Neural crest cell (in vitro differentiated cells): ENCODE results near the gene DNAL4. TPM values are rescaled to one million over a fixed set of nuclear protein-coding genes. Genes with fewer than 3 reads are reported as not detected.
A peak's percentile ranks its signal among the peaks of the same experiment; 100 is the strongest.
"Not testable (repeated sequence)": the region's sequence is repeated elsewhere in the genome, so short reads cannot be mapped to it uniquely, and the experiment has no call there.

Source experiments
- DNase-seq: peaks from one replicate; pipeline ENCODE4 v3.0.0; 2021; ENCODE audit warnings: low read depth, mixed read lengths, low spot score
- H3K27ac Mint-ChIP-seq: one replicate; pipeline ENCODE4 v1.8.0; 2021; ENCODE audit warnings: mild to moderate bottlenecking, mixed read lengths; ENCODE audit not compliant: unreplicated experiment
- H3K27me3 Mint-ChIP-seq: 2 replicates; pipeline ENCODE4 v1.8.0; 2021; ENCODE audit warnings: low read depth, mild to moderate bottlenecking, mixed read lengths
- H3K36me3 Mint-ChIP-seq: 2 replicates; pipeline ENCODE4 v1.8.0; 2021; ENCODE audit warnings: low read depth, mild to moderate bottlenecking, mixed read lengths
- H3K4me1 Mint-ChIP-seq: 2 replicates; pipeline ENCODE4 v1.8.0; 2021; ENCODE audit warnings: mixed read lengths
- H3K4me3 Mint-ChIP-seq: one replicate; pipeline ENCODE4 v1.8.0; 2021; ENCODE audit warnings: mild to moderate bottlenecking, mixed read lengths
- H3K9me3 Mint-ChIP-seq: 2 replicates; pipeline ENCODE4 v1.8.0; 2021; ENCODE audit warnings: mixed read lengths
- CTCF ChIP-seq: fragments of 200-600 bp; sonication (generic); conservative IDR thresholded peaks from 2 replicates; pipeline ENCODE4 v1.5.0; 2021; ENCODE audit warnings: antibody characterized with exemption, mild to moderate bottlenecking
- total RNA-seq: library from RNA; stranded (reverse); gene quantifications from 2 replicates; pipeline ENCODE4 v1.2.1, GENCODE V29; 2021

Gene DNAL4
- total RNA-seq, 1 donor from 2014 or later: 18.9 TPM

- H3K27me3 Mint-ChIP-seq: peaks cover 46% of the 10 kb centered on the region
- no peaks in the 10 kb centered on the region for H3K36me3 Mint-ChIP-seq
- peaks cover 14% of the 10 kb centered on the region for H3K4me1 Mint-ChIP-seq
- H3K4me3 Mint-ChIP-seq: no peak overlapping the region
- peak overlapping the region; percentile 27 for H3K27ac Mint-ChIP-seq
- H3K9me3 Mint-ChIP-seq: no peaks in the 10 kb centered on the region
- no peak for TF ChIP-seq CTCF
- no peak for DNase-seq
Measured at GRCh38 chr22:38819387-38819940, 25.5 kb upstream of the DNAL4 start.

GRCh38 chr22:38817196-38817595 is 23.3 kb upstream of the DNAL4 start:
- no peak overlapping the region for H3K4me3 Mint-ChIP-seq
- peaks cover 10% of the 10 kb centered on the region for H3K4me1 Mint-ChIP-seq
- DNase-seq: no peak
- H3K27me3 Mint-ChIP-seq: peaks cover 56% of the 10 kb centered on the region
- no peak for TF ChIP-seq CTCF
- H3K27ac Mint-ChIP-seq: no peak overlapping the region
- no peaks in the 10 kb centered on the region for H3K36me3 Mint-ChIP-seq
- H3K9me3 Mint-ChIP-seq: no peaks in the 10 kb centered on the region

- TF ChIP-seq CTCF: no peak
- DNase-seq: no peak
- H3K27me3 Mint-ChIP-seq: peaks cover 61% of the 10 kb centered on the region
- no peaks in the 10 kb centered on the region for H3K36me3 Mint-ChIP-seq
- peaks cover 10% of the 10 kb centered on the region for H3K4me1 Mint-ChIP-seq
- H3K27ac Mint-ChIP-seq: no peak overlapping the region
- peaks cover 4% of the 10 kb centered on the region for H3K9me3 Mint-ChIP-seq
- no peak overlapping the region for H3K4me3 Mint-ChIP-seq
Measured at GRCh38 chr22:38815842-38816241, 21.9 kb upstream of the DNAL4 start.

GRCh38 chr22:38811241-38811640 is 17.3 kb upstream of the DNAL4 start:
- H3K27ac Mint-ChIP-seq: no peak overlapping the region
- peaks cover 6% of the 10 kb centered on the region for H3K9me3 Mint-ChIP-seq
- peaks cover 38% of the 10 kb centered on the region for H3K27me3 Mint-ChIP-seq
- no peak for TF ChIP-seq CTCF
- peaks cover 3% of the 10 kb centered on the region for H3K36me3 Mint-ChIP-seq
- no peaks in the 10 kb centered on the region for H3K4me1 Mint-ChIP-seq
- no peak for DNase-seq
- H3K4me3 Mint-ChIP-seq: no peak overlapping the region

- H3K4me3 Mint-ChIP-seq, H3K27ac Mint-ChIP-seq, H3K9me3 Mint-ChIP-seq, H3K36me3 Mint-ChIP-seq, DNase-seq, H3K4me1 Mint-ChIP-seq: not testable (repeated sequence)
- H3K27me3 Mint-ChIP-seq: peaks cover 55% of the 10 kb centered on the region
Measured at GRCh38 chr22:38805041-38805593, 11.2 kb upstream of the DNAL4 start.

- DNase-seq: no peak
- Mint-ChIP-seq H3K4me1 (no peaks in the 10 kb centered on the region), H3K4me3 (no peak overlapping the region), H3K27ac (no peak overlapping the region), H3K9me3 (peaks cover 3% of the 10 kb centered on the region), H3K36me3 (no peaks in the 10 kb centered on the region), H3K27me3 (peaks cover 71% of the 10 kb centered on the region)
- no peak for TF ChIP-seq CTCF
Measured at GRCh38 chr22:38802671-38803121, 8.8 kb upstream of the DNAL4 start.
